ENCODE data around the gene MARCHF10. TPM values are rescaled to one million over a fixed set of nuclear protein-coding genes. Genes with fewer than 3 reads are reported as not detected.

The MARCHF10 gene
- polyA plus RNA-seq, 1 donor from 2014 or later: 0.27 TPM

GRCh38 chr17:62678214-62678919 lies 129.7 kb downstream of the MARCHF10 start:
- Histone ChIP-seq H3K27me3 (ENCODE audit: insufficient read depth, low read depth, low read length) (no peaks in the 10 kb centered on the region), H3K27ac (ENCODE audit: low read length) (no peak overlapping the region), H3K9ac (ENCODE audit: low read length) (no peak overlapping the region), H3K4me3 (ENCODE audit: low read length) (no peak overlapping the region), H3K4me2 (ENCODE audit: low read length) (no peak overlapping the region), H3K36me3 (ENCODE audit: insufficient read depth, low read length) (no peaks in the 10 kb centered on the region), H3K79me2 (replicated peaks; ENCODE audit: insufficient read depth, low read length) (no peaks in the 10 kb centered on the region), H2AFZ (ENCODE audit: low read depth, low read length) (no peak overlapping the region), H4K20me1 (ENCODE audit: insufficient read depth) (no peaks in the 10 kb centered on the region), H3F3A (ENCODE audit: insufficient read depth, low read length, poor library complexity, severe bottlenecking) (no peaks in the 10 kb centered on the region), H3K9me2 (ENCODE audit: insufficient read depth, low read length) (no peaks in the 10 kb centered on the region), H3K9me3 (ENCODE audit: low read length) (no peaks in the 10 kb centered on the region)
- no peak for TF ChIP-seq MXI1 (conservative IDR thresholded peaks at IDR 0.05; ENCODE audit: poor library complexity, severe bottlenecking)
- TF ChIP-seq SMC3 (conservative IDR thresholded peaks at IDR 0.05; ENCODE audit: poor library complexity): no peak
- TF ChIP-seq REST (IDR thresholded peaks at IDR 0.05; ENCODE audit: borderline replicate concordance): no peak
- TF ChIP-seq CTCF (IDR thresholded peaks at IDR 0.05; ENCODE audit: poor library complexity, severe bottlenecking): no peak
- no peak for TF ChIP-seq POLR2AphosphoS5 (IDR thresholded peaks at IDR 0.05)
- no peak for TF ChIP-seq RAD21 (conservative IDR thresholded peaks at IDR 0.05)
- TF ChIP-seq EZH2 (IDR thresholded peaks at IDR 0.05; ENCODE audit: borderline replicate concordance, insufficient read depth, low read length, poor library complexity, severe bottlenecking): no peak
- TF ChIP-seq TAF1 (IDR thresholded peaks at IDR 0.05; ENCODE audit: low read depth): no peak
- TF ChIP-seq EP300 (conservative IDR thresholded peaks at IDR 0.05; ENCODE audit: poor library complexity, severe bottlenecking): no peak

GRCh38 chr17:62676952-62677596 lies 131.0 kb downstream of the MARCHF10 start:
- Histone ChIP-seq H3K4me3 (ENCODE audit: low read length) (no peak overlapping the region), H4K20me1 (ENCODE audit: insufficient read depth) (no peaks in the 10 kb centered on the region), H3K36me3 (ENCODE audit: insufficient read depth, low read length) (no peaks in the 10 kb centered on the region)

More at GRCh38 chr17:62676952-62677596, 131.0 kb downstream of the MARCHF10 start:
- Histone ChIP-seq H3K4me2 (ENCODE audit: low read length) (no peak overlapping the region), H3K9me3 (ENCODE audit: low read length) (no peaks in the 10 kb centered on the region), H2AFZ (ENCODE audit: low read depth, low read length) (no peak overlapping the region), H3K9me2 (ENCODE audit: insufficient read depth, low read length) (no peaks in the 10 kb centered on the region), H3K9ac (ENCODE audit: low read length) (no peak overlapping the region), H3F3A (ENCODE audit: insufficient read depth, low read length, poor library complexity, severe bottlenecking) (no peaks in the 10 kb centered on the region), H3K27ac (ENCODE audit: low read length) (no peak overlapping the region), H3K27me3 (ENCODE audit: insufficient read depth, low read depth, low read length) (no peaks in the 10 kb centered on the region), H3K79me2 (replicated peaks; ENCODE audit: insufficient read depth, low read length) (no peaks in the 10 kb centered on the region)
- TF ChIP-seq SMC3 (conservative IDR thresholded peaks at IDR 0.05; ENCODE audit: poor library complexity): no peak

Data from neural cell (in vitro differentiated cells).